Naive thymus-derived CD8-positive, alpha-beta T cell (primary cell): ENCODE measurements around the gene LRRC14B. TPM values are rescaled to one million over a fixed set of nuclear protein-coding genes. Genes with fewer than 3 reads are reported as not detected.

Source experiments
- ATAC-seq, 2 donors: fragments of 150-1000 bp; cut with Tn5 transposase in 1 of 2; sonication (Bioruptor Pico), chemical (Tn5 transposase) in 1 of 2; 1 replicate in 1 of 2; 2 replicates in 1 of 2; pipeline ENCODE4 v1.10.0; 2021; ENCODE audit warnings: mild to moderate bottlenecking in 2 of 2, moderate library complexity in 2 of 2
- POLR2A ChIA-PET: fragments of 350-600 bp; sonication (Branson Sonifier 250); formaldehyde crosslinking; loops from one replicate; lab custom pipeline; 2021; ENCODE audit warnings: antibody characterized with exemption; lab: Charles Lee
- DNase-seq, 10 donors: peaks; one replicate each; pipeline versions ENCODE4 v3.0.0 to v3.0.0-alpha.2; 2020 to 2022
- H3K27ac Mint-ChIP-seq, 10 donors: one replicate each; pipeline ENCODE4 v1.8.0; 2020 to 2022; ENCODE audit warnings: mild to moderate bottlenecking in 10 of 10, mixed read lengths in 10 of 10, moderate library complexity in 4 of 10, inconsistent platforms in 1 of 10
- H3K27me3 Mint-ChIP-seq, 5 donors: one replicate each; pipeline ENCODE4 v1.8.0; 2021 to 2022; ENCODE audit warnings: mixed read lengths in 5 of 5
- H3K36me3 Mint-ChIP-seq, 3 donors: one replicate each; pipeline ENCODE4 v1.8.0; 2020 to 2022; ENCODE audit warnings: mixed read lengths in 3 of 3, mild to moderate bottlenecking in 2 of 3, inconsistent platforms in 1 of 3
- H3K4me1 Mint-ChIP-seq, 4 donors: one replicate each; pipeline ENCODE4 v1.8.0; 2021 to 2022; ENCODE audit warnings: mixed read lengths in 4 of 4
- H3K4me3 Mint-ChIP-seq, 10 donors: one replicate each; pipeline ENCODE4 v1.8.0; 2020 to 2022; ENCODE audit warnings: mild to moderate bottlenecking in 10 of 10, mixed read lengths in 10 of 10, moderate library complexity in 6 of 10, inconsistent platforms in 1 of 10
- H3K9me3 Mint-ChIP-seq, 9 donors: one replicate each; pipeline ENCODE4 v1.8.0; 2020 to 2022; ENCODE audit warnings: mixed read lengths in 9 of 9, mild to moderate bottlenecking in 3 of 9, inconsistent platforms in 1 of 9, moderate library complexity in 1 of 9
- polyA plus RNA-seq, 3 donors: library from polyadenylated mRNA; unstranded; fragments of 300-500 nt; fragmentation: Illumina TruSeq; gene quantifications; one replicate each; pipeline ENCODE4 v1.2.3, GENCODE V29; 2021
- total RNA-seq, 8 experiments: library from RNA in 2 of 8; stranded (reverse) in 2 of 8; gene quantifications; one replicate each; pipeline ENCODE4 v1.2.3 and lab custom pipeline; 2021 to 2026

LRRC14B gene
- total RNA-seq (not detected), polyA plus RNA-seq (under 1 TPM in 2 of 3 donors, not detected in 1; 0.13 to 0.31 TPM), total RNA-seq (lab: John Stamatoyannopoulos, UW) (0 to 0.30 (median 0.04) reads per million in 6 experiments)

- ATAC-seq (peak; percentile 60), DNase-seq (peak in 6 of 10 donors; percentile 9 to 40 (median 30))
- Mint-ChIP-seq H3K4me1 (peaks cover 6 to 16% (median 10%) of the 10 kb centered on the region in 4 donors), H3K9me3 (no peaks in the 10 kb centered on the region), H3K4me3 (peak within 1 kb of the TSS in 9 of 10 donors; percentile 19 to 71 (median 52)), H3K27me3 (peaks cover 0 to 6% (median 4%) of the 10 kb centered on the region in 5 donors), H3K36me3 (no peaks in the 10 kb centered on the region), H3K27ac (peak within 1 kb of the TSS in 3 of 10 donors; percentile 29 to 45 (median 42))
- POLR2A ChIA-PET = interaction anchor here (1.1 to 1.3 kb wide), 2 partner anchors 9 to 80 kb away, joined by 3 to 4 read pairs; partner anchors contain the start of gene PDCD6
These were observed at the start of gene LRRC14B for GRCh38 chr5:191036-191948. Gene LRRC14B (plus strand): TSS chr5:191495. CDS start chr5:191539, 44 bp downstream.

GRCh38 chr5:141761-142160, 49.5 kb upstream of the LRRC14B start:
- no peaks in the 10 kb centered on the region for H3K36me3 Mint-ChIP-seq
- H3K4me3 Mint-ChIP-seq = no peak overlapping the region
- ATAC-seq (no peak), DNase-seq (no peak)
- no peak overlapping the region for H3K27ac Mint-ChIP-seq
- peaks cover 3 to 32% (median 17%) of the 10 kb centered on the region in 5 donors for H3K27me3 Mint-ChIP-seq
- H3K9me3 Mint-ChIP-seq = peaks cover 0 to 15% (median 1%) of the 10 kb centered on the region in 9 donors
- H3K4me1 Mint-ChIP-seq = no peaks in the 10 kb centered on the region
- POLR2A ChIA-PET = no interaction called here

DNA sequence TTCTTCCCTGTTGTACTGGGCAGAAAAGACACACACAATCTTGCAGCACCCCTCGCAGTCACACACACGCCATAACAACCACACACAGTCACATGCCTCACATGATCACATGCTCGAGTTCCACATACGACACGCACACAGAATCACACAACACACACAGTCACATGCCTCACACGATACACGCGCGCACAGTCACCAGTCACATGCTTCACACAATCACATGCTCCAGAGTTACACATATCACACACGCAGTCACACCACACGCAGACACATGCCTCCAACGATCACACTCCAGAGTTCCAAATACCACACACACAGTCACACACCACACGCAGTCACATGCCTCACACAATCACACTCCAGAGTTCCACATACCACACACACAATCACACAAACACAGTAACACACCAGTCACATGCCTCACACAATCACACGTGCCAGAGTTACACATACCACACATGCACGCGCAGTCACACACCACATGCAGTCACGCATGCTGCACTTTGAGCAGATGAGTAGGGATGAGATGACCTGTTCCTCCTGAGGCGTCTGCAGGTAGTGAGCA, 49.0 kb upstream of the LRRC14B start:
- ATAC-seq (no peak), DNase-seq (no peak)
- H3K27me3 Mint-ChIP-seq = peaks cover 3 to 37% (median 18%) of the 10 kb centered on the region in 5 donors
- no peak overlapping the region for H3K27ac Mint-ChIP-seq
- peaks cover 0 to 3% (median 2%) of the 10 kb centered on the region in 3 donors for H3K36me3 Mint-ChIP-seq
- no peaks in the 10 kb centered on the region for H3K4me1 Mint-ChIP-seq
- POLR2A ChIA-PET = no interaction called here
- peaks cover 0 to 21% (median 7%) of the 10 kb centered on the region in 9 donors for H3K9me3 Mint-ChIP-seq
- no peak overlapping the region for H3K4me3 Mint-ChIP-seq

- Mint-ChIP-seq H3K27me3 (peaks cover 4 to 37% (median 18%) of the 10 kb centered on the region in 5 donors), H3K9me3 (peaks cover 2 to 28% (median 14%) of the 10 kb centered on the region in 9 donors), H3K4me1 (no peaks in the 10 kb centered on the region), H3K4me3 (no peak overlapping the region), H3K36me3 (peaks cover 0 to 10% (median 8%) of the 10 kb centered on the region in 3 donors), H3K27ac (no peak overlapping the region)
- POLR2A ChIA-PET = no interaction called here
- DNase-seq (no peak), ATAC-seq (no peak)
These were observed 48.3 kb upstream of the LRRC14B start for GRCh38 chr5:143041-143440.

GRCh38 chr5:144941-145340, 46.4 kb upstream of the LRRC14B start:
- no peak overlapping the region for H3K27ac Mint-ChIP-seq
- H3K4me1 Mint-ChIP-seq = no peaks in the 10 kb centered on the region
- peaks cover 4 to 37% (median 18%) of the 10 kb centered on the region in 5 donors for H3K27me3 Mint-ChIP-seq
- POLR2A ChIA-PET = no interaction called here
- no peak overlapping the region for H3K4me3 Mint-ChIP-seq
- ATAC-seq (no peak), DNase-seq (no peak)
- peaks cover 0 to 17% (median 9%) of the 10 kb centered on the region in 3 donors for H3K36me3 Mint-ChIP-seq
- H3K9me3 Mint-ChIP-seq = peaks cover 8 to 42% (median 26%) of the 10 kb centered on the region in 9 donors

DNA sequence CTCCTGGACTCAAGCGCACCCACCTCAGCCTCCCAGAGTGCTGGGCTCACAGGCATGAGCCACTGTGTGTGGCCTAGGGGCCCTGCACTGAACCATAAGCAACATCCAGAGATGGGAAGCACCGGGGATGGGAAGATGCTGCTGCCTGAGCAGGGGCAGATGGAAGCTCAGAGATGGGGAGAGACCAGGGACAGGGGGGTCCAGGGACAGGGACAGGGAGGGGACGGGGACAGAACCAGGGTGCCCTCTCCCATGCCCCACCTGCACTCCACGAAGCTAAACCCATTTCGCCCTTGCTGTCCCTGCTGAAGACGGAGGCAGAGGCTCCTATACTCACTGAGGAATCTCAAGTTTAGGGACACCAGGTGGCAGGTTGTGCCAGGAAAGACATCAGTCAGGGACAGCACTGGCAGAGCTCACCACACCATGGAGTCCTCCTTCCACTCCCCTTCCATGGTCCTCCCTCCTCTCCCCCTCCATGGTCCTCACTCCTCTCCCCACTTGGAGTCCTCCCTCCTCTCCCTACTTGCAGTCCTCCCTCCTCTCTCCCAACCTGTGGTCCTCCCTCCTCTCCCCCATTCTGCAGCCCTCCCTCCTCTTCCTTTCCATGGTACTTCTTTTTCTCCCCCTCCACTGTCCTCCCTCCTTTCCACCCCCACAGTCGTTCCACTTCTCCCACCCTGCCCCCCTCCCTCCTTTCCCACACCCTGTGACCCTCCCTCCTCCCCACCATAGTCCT, 45.5 kb upstream of the LRRC14B start:
- Mint-ChIP-seq H3K27ac (peak overlapping the region in 1 of 10 donors; percentile 20), H3K9me3 (peaks cover 8 to 42% (median 26%) of the 10 kb centered on the region in 9 donors), H3K27me3 (peaks cover 4 to 37% (median 18%) of the 10 kb centered on the region in 5 donors), H3K36me3 (peaks cover 0 to 17% (median 9%) of the 10 kb centered on the region in 3 donors), H3K4me3 (no peak overlapping the region), H3K4me1 (no peaks in the 10 kb centered on the region)
- POLR2A ChIA-PET = no interaction called here
- ATAC-seq = no peak
- DNase-seq = no peak

- DNase-seq = no peak
- POLR2A ChIA-PET = no interaction called here
- Mint-ChIP-seq H3K27me3 (peaks cover 2 to 27% (median 11%) of the 10 kb centered on the region in 5 donors), H3K4me1 (no peaks in the 10 kb centered on the region), H3K36me3 (peaks cover 0 to 17% (median 9%) of the 10 kb centered on the region in 3 donors), H3K9me3 (peaks cover 8 to 42% (median 26%) of the 10 kb centered on the region in 9 donors), H3K4me3 (no peak overlapping the region), H3K27ac (no peak overlapping the region)
- ATAC-seq = no peak
These were observed 43.5 kb upstream of the LRRC14B start for GRCh38 chr5:147751-148150.

DNA sequence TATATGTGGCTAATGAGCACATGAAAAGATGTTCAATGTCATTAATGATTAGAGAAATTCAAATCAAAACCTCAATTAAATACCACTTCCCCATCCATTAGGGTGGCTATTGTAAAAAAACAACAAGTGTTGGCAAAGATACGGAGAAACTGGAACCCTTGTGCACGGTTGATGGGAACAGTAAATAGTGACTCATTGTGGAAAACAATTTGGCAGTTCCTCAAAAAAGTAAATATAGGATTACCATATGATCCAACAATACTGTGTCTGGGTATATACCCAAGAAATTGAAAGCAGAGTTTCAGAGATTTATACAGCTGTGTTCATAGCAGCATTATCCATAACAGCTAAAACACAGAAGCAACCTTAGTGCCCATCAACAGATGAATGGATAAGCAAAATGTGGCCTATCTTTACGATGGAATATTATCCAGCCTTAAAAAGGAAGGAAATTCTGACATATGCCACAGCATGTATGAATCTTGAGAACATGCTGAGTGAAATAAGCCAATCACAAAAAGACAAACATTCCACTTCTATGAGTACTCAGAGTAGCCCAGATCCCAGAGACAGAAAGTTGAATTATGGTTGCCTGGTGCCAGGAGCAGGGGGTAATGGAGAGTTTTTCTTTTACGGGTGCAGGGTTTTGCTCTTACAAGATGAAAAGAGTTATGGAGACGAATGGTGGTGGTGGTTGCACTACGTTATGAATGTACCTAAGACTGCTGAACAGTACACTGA, 41.4 kb upstream of the LRRC14B start:
- no peak overlapping the region for H3K27ac Mint-ChIP-seq
- H3K4me3 Mint-ChIP-seq = no peak overlapping the region
- no peaks in the 10 kb centered on the region for H3K4me1 Mint-ChIP-seq
- DNase-seq (no peak), ATAC-seq (no peak)
- POLR2A ChIA-PET = no interaction called here
- peaks cover 8 to 40% (median 26%) of the 10 kb centered on the region in 9 donors for H3K9me3 Mint-ChIP-seq
- H3K27me3 Mint-ChIP-seq = peaks cover 1 to 11% (median 2%) of the 10 kb centered on the region in 5 donors
- H3K36me3 Mint-ChIP-seq = peaks cover 0 to 17% (median 9%) of the 10 kb centered on the region in 3 donors

GRCh38 chr5:150746-151145, 40.5 kb upstream of the LRRC14B start:
- peaks cover 8 to 35% (median 26%) of the 10 kb centered on the region in 9 donors for H3K9me3 Mint-ChIP-seq
- peaks cover 0 to 17% (median 9%) of the 10 kb centered on the region in 3 donors for H3K36me3 Mint-ChIP-seq
- no peak for DNase-seq
- peaks cover 0 to 9% (median 1%) of the 10 kb centered on the region in 5 donors for H3K27me3 Mint-ChIP-seq
- H3K4me3 Mint-ChIP-seq = no peak overlapping the region
- no peak for ATAC-seq
- no peaks in the 10 kb centered on the region for H3K4me1 Mint-ChIP-seq
- no peak overlapping the region for H3K27ac Mint-ChIP-seq
- POLR2A ChIA-PET = no interaction called here

GRCh38 chr5:152077-152476, 39.2 kb upstream of the LRRC14B start:
- ATAC-seq (no peak), DNase-seq (no peak)
- H3K4me1 Mint-ChIP-seq = no peaks in the 10 kb centered on the region
- H3K27ac Mint-ChIP-seq = no peak overlapping the region
- peaks cover 0 to 7% (median 1%) of the 10 kb centered on the region in 5 donors for H3K27me3 Mint-ChIP-seq
- H3K9me3 Mint-ChIP-seq = peaks cover 8 to 24% (median 18%) of the 10 kb centered on the region in 9 donors
- no peak overlapping the region for H3K4me3 Mint-ChIP-seq
- POLR2A ChIA-PET = no interaction called here
- peaks cover 0 to 16% (median 9%) of the 10 kb centered on the region in 3 donors for H3K36me3 Mint-ChIP-seq

DNA sequence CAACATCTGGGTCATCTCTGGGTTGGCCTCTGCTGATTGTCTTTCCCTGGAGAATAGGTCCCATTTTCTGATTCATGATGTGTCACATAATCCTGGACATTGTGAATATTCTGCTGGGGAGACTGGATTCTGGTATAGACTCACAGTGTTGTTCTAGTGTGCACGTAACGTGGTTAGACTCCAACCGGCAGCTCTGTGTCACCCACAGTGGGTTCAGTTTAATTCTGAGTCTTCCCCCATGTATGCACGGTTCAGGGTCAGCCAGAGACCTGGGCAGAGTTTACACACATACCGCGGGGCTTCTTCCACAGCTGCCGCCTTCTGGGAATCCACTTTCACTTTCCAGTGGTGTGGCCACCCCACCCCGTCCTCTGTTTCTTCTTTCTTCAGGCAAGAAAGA, 38.0 kb upstream of the LRRC14B start:
- ATAC-seq = no peak
- POLR2A ChIA-PET = no interaction called here
- Mint-ChIP-seq H3K27me3 (peaks cover 0 to 6% (median 0%) of the 10 kb centered on the region in 5 donors), H3K36me3 (peaks cover 0 to 4% (median 0%) of the 10 kb centered on the region in 3 donors), H3K27ac (no peak overlapping the region), H3K4me3 (no peak overlapping the region), H3K4me1 (no peaks in the 10 kb centered on the region), H3K9me3 (peaks cover 0 to 12% (median 7%) of the 10 kb centered on the region in 9 donors)
- no peak for DNase-seq
